ENCODE results near the gene MCMBP.

DNA sequence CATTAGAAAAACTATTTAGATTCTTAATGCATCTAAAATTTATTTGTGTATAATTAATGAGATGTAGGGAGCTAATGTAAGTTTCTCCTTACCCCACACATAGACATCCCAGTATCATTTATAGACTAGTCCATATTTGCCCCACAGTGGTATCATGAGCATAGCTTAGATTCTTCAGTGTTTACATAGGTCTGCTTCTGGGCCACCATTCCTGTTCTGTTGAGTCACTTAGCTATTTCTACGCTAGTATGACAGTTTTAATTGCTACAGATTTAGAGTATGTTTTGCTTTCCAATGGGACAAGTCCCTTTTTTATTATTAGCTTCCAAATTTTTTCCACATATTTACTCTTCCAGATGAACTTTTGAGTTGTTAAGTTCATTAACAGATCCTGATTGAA lies 69.4 kb downstream of the MCMBP start:
- TF ChIP-seq EZH2phosphoT487 (IDR thresholded peaks at IDR 0.05; ENCODE audit: borderline replicate concordance, low read length) (no peak), EZH2 (IDR thresholded peaks at IDR 0.05; ENCODE audit: low read length, unreplicated experiment) (no peak)
- TF ChIP-seq, protein P1, sequence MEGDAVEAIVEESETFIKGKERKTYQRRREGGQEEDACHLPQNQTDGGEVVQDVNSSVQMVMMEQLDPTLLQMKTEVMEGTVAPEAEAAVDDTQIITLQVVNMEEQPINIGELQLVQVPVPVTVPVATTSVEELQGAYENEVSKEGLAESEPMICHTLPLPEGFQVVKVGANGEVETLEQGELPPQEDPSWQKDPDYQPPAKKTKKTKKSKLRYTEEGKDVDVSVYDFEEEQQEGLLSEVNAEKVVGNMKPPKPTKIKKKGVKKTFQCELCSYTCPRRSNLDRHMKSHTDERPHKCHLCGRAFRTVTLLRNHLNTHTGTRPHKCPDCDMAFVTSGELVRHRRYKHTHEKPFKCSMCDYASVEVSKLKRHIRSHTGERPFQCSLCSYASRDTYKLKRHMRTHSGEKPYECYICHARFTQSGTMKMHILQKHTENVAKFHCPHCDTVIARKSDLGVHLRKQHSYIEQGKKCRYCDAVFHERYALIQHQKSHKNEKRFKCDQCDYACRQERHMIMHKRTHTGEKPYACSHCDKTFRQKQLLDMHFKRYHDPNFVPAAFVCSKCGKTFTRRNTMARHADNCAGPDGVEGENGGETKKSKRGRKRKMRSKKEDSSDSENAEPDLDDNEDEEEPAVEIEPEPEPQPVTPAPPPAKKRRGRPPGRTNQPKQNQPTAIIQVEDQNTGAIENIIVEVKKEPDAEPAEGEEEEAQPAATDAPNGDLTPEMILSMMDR (conservative IDR thresholded peaks at IDR 0.05; ENCODE audit: low read depth, low read length), result no peak

Measured in PC-3 (cell line).